Measurements from ENCODE around the gene CAMSAP2. TPM values are rescaled to one million over a fixed set of nuclear protein-coding genes. Genes with fewer than 3 reads are reported as not detected.

The CAMSAP2 gene
- total RNA-seq, 4 donors from 2014 or later = 26.5 to 47.4 (median 33.3) TPM

DNA sequence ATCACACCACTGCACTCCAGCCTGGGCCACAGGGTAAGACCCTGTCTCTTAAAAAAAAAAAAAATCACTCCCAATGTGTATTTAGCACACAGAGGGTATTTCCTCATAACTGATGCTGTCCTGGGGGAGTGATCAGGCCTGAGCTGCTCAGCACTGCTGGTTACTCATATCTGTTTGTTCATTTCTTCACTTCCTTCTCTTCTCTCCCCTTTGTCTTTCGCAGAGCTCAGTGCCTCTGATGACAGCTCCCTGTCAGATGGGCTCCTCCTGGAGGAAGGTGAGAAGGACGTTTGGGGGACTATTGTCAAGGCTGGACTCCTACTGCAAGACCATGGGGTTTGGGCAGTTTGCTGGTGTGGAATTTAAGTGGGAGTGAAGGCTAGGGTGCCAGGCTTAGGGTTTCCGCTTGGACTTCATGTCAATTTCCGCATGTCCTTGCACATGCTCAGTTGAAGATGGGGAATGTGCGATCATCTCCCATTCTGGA is 169.0 kb downstream of the CAMSAP2 start:
- TF ChIP-seq POLR2A (IDR thresholded peaks at IDR 0.05) = no peak
- no peak for TF ChIP-seq EP300 (IDR thresholded peaks at IDR 0.05)
- TF ChIP-seq POLR2AphosphoS5 (IDR thresholded peaks at IDR 0.05) = no peak
- TF ChIP-seq, protein P1, sequence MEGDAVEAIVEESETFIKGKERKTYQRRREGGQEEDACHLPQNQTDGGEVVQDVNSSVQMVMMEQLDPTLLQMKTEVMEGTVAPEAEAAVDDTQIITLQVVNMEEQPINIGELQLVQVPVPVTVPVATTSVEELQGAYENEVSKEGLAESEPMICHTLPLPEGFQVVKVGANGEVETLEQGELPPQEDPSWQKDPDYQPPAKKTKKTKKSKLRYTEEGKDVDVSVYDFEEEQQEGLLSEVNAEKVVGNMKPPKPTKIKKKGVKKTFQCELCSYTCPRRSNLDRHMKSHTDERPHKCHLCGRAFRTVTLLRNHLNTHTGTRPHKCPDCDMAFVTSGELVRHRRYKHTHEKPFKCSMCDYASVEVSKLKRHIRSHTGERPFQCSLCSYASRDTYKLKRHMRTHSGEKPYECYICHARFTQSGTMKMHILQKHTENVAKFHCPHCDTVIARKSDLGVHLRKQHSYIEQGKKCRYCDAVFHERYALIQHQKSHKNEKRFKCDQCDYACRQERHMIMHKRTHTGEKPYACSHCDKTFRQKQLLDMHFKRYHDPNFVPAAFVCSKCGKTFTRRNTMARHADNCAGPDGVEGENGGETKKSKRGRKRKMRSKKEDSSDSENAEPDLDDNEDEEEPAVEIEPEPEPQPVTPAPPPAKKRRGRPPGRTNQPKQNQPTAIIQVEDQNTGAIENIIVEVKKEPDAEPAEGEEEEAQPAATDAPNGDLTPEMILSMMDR (IDR thresholded peaks at IDR 0.05) = no peak
- Histone ChIP-seq H3K27ac (peak overlapping the region; percentile 21), H3K4me3 (no peak overlapping the region), H3K36me3 (peaks cover 1% of the 10 kb centered on the region), H3K9me3 (no peaks in the 10 kb centered on the region), H3K4me1 (peaks cover 62% of the 10 kb centered on the region), H3K27me3 (no peaks in the 10 kb centered on the region)
- DNase-seq (ENCODE audit: low spot score in 2 of 2) = no peak
- 77% methylated on average over 5 of the region's 5 CpGs for WGBS

DNA sequence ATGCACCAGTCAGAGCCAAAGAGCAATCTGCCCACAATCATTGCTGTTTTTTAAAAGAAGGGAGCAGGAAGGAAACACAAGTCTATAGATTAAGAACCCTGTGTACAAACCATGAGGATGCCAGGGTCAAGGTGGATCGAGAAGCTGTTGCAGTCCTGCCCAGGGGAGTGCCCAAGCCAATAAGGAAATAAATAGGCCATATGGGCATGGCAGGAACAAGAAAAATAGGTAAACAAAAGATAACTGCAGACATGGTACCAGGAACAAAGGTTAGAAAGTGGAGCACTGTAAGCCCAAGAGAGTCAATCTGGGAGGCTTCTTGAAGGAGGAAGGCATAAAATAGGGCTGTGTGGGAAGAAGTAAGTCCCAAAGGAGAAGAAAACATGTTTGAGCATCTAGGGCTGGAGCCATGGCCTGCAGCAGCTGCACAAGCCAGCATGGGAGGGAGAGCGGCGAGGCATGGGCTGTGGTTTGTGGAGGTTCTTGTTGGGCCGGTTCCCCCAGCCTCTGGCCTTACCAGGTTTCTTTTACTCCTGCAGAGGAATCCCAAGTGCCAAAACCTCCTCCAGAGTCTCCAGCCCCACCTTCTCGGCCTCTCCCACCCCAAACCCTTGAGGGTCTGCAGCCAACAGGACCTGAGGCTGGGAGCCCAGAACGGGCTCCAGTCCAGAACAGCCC is 169.6 kb downstream of the CAMSAP2 start:
- no peak for DNase-seq (ENCODE audit: low spot score in 2 of 2)
- 61% methylated on average over 6 of the region's 6 CpGs for WGBS
- Histone ChIP-seq H3K27me3 (no peaks in the 10 kb centered on the region), H3K27ac (peak overlapping the region; percentile 67), H3K36me3 (no peaks in the 10 kb centered on the region), H3K4me1 (peaks cover 69% of the 10 kb centered on the region), H3K9me3 (no peaks in the 10 kb centered on the region), H3K4me3 (no peak overlapping the region)
- TF ChIP-seq POLR2AphosphoS5 (IDR thresholded peaks at IDR 0.05) = no peak
- no peak for TF ChIP-seq POLR2A (IDR thresholded peaks at IDR 0.05)
- TF ChIP-seq, protein P1 (IDR thresholded peaks at IDR 0.05) = no peak
- no peak for TF ChIP-seq EP300 (IDR thresholded peaks at IDR 0.05)

DNA sequence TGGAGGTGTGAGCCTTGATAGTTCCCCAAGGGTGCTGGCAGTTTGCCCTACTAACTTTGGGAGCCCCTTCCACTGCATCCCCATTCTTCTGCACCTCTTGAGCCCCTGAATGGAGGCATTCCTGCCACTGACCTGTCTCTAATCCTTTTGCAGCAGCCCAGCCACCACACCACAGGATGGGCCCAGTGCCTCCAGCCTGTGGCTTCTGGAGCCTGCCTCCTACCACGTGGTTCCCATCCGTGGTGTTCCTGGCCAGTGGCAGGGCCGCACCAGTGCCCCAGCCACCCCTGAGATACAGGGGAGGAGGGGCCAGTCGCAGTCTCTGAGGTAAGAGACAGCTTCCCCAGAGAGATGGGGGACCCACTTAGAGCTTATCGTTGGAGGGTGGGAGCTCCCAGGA is 170.4 kb downstream of the CAMSAP2 start:
- peak overlapping the region; percentile 67 for H3K27ac ChIP-seq
- H3K36me3 ChIP-seq = no peaks in the 10 kb centered on the region
- H3K4me1 ChIP-seq = peaks cover 74% of the 10 kb centered on the region
- 47% methylated on average over 5 of the region's 5 CpGs for WGBS
- TF ChIP-seq POLR2A (IDR thresholded peaks at IDR 0.05) = no peak
- no peak for TF ChIP-seq EP300 (IDR thresholded peaks at IDR 0.05)
- TF ChIP-seq, protein P1 (IDR thresholded peaks at IDR 0.05) = no peak
- no peak for TF ChIP-seq POLR2AphosphoS5 (IDR thresholded peaks at IDR 0.05)
- no peak overlapping the region for H3K4me3 ChIP-seq
- no peaks in the 10 kb centered on the region for H3K27me3 ChIP-seq
- H3K9me3 ChIP-seq = no peaks in the 10 kb centered on the region
- DNase-seq (ENCODE audit: low spot score in 2 of 2) = no peak

DNA sequence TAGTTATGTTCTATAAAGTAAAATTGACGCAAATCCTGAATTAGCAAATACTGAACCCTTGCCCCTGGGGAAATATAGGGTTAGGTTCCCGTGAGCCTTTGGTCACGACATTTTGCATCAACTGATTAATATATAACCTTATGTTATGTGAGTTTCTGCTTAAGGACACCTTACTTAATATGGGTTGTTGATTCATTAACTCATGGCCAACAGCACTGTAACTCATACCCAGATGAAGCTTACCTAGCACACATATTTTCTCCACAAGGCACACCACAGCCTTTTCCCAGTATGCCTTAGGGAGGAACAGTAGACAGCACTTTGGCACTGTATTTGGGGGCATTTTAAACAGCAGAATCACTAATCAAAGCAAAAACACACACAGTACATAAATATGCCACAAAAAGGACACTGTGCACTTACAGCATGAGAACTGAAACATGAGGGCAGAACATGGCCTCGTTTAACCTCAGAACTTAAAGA is 171.1 kb downstream of the CAMSAP2 start:
- no peak overlapping the region for H3K27ac ChIP-seq

More for the DNA sequence above, 171.1 kb downstream of the CAMSAP2 start:
- no peak for DNase-seq (ENCODE audit: low spot score in 2 of 2)
- H3K36me3 ChIP-seq = no peaks in the 10 kb centered on the region
- no peak for TF ChIP-seq POLR2AphosphoS5 (IDR thresholded peaks at IDR 0.05)
- no peak for TF ChIP-seq EP300 (IDR thresholded peaks at IDR 0.05)
- TF ChIP-seq, protein P1 (IDR thresholded peaks at IDR 0.05) = no peak
- TF ChIP-seq POLR2A (IDR thresholded peaks at IDR 0.05) = no peak
- H3K27me3 ChIP-seq = no peaks in the 10 kb centered on the region
- H3K4me1 ChIP-seq = peaks cover 74% of the 10 kb centered on the region
- H3K4me3 ChIP-seq = no peak overlapping the region
- WGBS = 70% methylated on average over 4 of the region's 4 CpGs
- no peaks in the 10 kb centered on the region for H3K9me3 ChIP-seq

Other genes starting within 250 kb of the CAMSAP2 start
- gene KIF14, start 118.1 kb upstream of the CAMSAP2 start, total RNA-seq = 1 to 10 TPM in 3 of 4 donors, under 1 TPM in 1; 0.72 to 1.6 (median 1.5) TPM
- gene DDX59, start 69.0 kb upstream of the CAMSAP2 start, total RNA-seq = 10 to 100 TPM; 28.0 to 37.3 (median 28.3) TPM
- gene GPR25, start 134.1 kb downstream of the CAMSAP2 start, total RNA-seq = not detected
- gene INAVA, start 156.0 kb downstream of the CAMSAP2 start, total RNA-seq = 100 to 1,000 TPM; 110 to 137 (median 117) TPM